DMS 273 (cell line): ENCODE results near the gene DCAF15.

Experiments used
- DNase-seq: peaks from one replicate; lab custom pipeline; 2025; ENCODE audit not compliant: unreplicated experiment; lab: John Stamatoyannopoulos, UW

The DCAF15 gene

DNA sequence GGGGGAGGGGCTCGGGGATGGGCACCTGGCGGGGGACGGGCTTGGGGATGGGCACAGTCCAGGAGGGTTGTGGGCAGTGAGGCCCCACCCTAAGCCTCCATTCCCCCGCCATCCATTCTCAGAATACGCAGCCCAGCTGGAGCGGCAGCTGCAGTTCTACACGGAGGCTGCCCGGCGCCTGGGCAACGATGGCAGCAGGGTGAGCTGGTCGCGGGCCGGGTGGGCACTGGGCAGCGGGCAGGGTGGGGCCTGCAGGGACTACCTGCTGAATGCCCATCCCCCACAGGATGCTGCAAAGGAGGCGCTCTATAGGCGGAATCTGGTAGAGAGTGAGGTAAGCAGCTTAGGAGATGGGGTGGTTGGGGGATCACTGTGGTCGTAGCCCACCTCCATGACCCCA lies 22.4 kb upstream of the DCAF15 start:
- DNase-seq, result no peak

DNA sequence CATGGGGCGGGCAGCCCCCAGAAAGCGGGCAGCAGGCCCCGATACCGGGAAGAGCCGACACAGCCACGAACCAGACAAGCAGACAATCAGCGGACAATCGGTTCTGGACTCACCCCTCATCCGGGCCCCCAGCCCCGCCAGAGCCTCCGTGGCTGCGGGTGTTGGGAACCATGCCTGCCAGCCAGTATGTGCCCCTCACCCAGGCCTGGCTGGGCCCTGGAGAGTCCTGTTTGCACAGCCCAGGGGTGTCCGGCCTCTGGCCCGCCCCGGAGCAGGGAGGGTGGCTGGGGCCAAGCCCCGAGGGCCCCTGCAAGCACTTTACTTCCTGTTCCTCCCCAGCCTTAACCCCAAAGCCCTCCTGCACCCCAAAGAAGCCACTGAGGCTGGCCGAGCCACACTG lies 21.9 kb upstream of the DCAF15 start:
- no peak for DNase-seq

GRCh38 chr19:13931391-13932148 lies 20.7 kb upstream of the DCAF15 start:
- no peak for DNase-seq

- DNase-seq, result no peak
Observed at GRCh38 chr19:13932149-13932637, 20.1 kb upstream of the DCAF15 start.

DNA sequence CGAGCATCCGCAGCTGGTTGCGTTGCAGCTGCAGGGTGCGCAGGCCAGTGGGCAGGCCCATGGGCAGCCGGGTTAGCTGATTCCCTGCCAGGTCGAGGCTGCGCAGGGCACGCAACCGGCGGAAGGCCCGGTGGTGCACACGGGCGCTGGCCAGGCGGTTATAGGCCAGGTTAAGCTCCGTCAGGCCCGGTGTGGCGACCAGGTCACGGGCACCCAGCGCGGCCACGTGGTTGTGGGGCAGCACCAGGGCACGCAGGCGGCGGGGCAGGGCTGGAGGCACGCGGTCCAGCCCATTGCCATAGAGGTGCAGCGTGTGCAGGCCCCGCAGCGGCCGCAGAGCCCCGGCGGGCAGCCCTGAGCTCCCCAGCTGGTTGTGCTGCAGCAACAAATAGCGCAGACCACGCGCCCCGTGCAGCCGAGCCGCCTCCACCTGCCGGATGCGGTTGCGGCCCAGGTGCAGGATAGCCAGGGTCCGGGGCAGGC lies 19.4 kb upstream of the DCAF15 start:
- DNase-seq, result no peak

DNA sequence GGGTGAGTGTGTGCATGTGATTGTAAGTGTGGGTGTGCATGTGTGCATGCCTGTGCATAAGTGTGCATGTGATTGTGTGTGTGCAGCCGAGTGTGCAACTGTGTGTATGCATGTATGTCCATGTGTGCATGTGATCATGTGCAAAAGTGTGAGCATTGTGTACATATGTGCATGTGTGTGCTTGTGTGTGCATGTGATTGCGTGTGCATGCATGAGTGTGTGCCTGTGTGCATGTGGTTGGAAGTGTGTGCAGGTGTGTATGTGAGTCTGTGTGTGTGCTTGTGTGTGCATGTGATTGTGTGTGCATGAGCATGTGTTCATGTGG lies 17.6 kb upstream of the DCAF15 start:
- no peak for DNase-seq

- DNase-seq, result peak; percentile 29
Observed at GRCh38 chr19:13935765-13936510, 16.4 kb upstream of the DCAF15 start.

DNA sequence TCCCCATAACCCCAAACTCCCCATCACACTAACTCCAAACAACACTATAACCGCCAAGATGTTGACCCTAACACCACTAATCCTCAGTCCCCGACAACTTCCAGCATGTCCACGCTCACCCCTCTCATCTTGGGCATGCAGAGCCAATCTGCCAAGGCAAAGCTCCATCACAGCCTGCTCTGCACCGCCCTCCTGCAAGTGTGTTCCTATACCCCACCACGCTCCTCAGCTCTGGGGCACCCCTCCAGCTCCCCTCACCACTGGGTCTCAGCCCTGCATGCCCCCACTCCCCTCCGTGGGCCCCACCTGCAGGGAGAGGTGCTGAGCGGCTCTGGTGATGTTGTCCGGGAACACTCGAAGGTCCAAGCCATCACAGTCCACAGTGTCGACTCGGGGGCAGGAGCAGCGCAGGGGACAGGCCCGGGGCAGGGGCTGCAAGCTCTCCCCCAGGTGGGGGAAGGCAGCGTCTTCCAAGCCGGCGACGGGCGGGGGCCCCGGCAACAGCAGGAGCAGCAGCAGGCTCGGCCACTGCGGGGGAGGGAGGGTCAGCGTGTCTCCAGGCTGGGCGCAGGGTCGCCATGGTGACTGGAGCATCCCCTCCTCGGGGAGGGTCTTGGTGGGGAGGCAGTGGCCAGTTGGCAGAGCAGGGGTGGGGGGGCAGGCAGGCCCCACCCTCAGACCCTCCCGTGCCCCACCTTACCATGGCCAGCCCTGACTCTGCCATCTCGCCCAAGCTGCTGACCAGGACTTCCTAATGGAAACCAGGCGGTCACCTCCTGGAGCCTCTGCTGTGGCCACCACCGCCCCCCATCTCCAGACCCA lies 14.6 kb upstream of the DCAF15 start:
- peak; percentile 38 for DNase-seq

GRCh38 chr19:13938301-13939064 lies 13.8 kb upstream of the DCAF15 start, which contains the start of gene PODNL1:
TSS of gene PODNL1 (minus strand) at chr19:13938417. CDS start at chr19:13938181, 236 bp downstream.
- peak; percentile 39 for DNase-seq

DNA sequence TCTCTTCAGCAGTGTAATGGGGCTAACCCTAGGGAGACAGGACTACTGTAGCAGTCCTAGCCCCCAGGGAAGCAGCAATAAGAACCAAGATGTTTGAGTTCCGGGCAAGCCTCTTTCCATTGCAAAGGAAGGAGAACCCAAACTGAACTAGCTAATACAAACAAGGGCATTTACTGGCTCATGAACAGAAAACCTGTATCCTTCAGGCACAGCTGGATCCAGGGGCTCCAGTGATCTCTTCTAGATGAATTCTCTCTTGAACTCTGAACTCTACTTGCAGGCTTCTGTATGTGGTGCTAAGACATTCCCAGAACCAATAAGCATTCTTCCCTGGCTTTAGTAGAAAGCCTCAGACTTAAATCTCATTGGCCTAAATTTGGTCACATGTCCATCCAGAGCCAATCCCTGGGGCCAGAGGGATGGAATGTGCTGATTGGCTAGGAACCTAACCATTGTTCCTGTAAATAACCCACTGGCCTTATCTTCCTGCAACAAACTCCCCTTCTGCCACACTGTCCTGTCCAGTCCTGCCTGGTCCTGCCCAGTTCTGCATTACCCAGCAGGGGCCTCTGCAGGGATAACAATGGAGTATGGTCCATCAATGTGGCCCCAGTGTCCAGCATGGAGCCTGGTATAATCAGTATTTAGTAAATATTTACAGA lies 10.2 kb upstream of the DCAF15 start:
- DNase-seq, result no peak

DNA sequence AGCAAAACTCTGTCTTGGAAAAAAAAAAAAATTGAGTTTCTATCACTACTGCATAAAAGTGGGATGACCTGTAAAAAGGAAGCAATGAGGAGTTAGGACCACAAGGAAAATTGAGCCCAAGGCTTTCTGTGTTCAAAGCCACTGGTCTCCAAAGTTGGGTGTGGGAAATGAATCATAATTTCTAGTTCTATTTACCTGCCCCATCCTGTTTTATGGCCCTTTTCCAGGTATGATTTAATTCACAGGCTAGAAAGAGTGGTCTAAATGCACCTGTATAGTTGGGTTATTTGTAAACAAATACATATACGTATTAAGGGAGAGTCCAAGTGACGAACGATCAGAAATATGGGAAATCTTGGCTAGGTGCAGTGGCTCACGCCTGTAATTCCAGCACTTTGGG lies 5.9 kb upstream of the DCAF15 start:
- no peak for DNase-seq

- DNase-seq, result no peak
Observed at GRCh38 chr19:13951043-13951442, 1.3 kb upstream of the DCAF15 start.

DNA sequence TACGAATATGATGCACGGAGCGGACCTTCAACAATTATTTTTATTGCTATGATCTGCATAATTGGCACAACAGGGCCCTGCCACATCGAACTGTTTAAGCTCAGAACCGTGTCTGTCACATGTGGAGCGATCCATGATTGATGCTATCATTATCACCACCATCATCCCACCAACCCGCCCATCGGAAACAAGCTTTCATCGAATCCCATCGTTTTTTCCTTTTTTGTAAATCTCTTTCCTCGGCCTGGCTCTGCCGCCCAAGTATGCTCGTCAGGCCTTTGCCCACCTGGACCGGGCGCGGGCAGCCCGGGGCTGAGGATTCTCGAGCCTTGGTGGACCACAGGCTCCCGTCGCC lies 533 bp upstream of the DCAF15 start:
- no peak for DNase-seq

DNA sequence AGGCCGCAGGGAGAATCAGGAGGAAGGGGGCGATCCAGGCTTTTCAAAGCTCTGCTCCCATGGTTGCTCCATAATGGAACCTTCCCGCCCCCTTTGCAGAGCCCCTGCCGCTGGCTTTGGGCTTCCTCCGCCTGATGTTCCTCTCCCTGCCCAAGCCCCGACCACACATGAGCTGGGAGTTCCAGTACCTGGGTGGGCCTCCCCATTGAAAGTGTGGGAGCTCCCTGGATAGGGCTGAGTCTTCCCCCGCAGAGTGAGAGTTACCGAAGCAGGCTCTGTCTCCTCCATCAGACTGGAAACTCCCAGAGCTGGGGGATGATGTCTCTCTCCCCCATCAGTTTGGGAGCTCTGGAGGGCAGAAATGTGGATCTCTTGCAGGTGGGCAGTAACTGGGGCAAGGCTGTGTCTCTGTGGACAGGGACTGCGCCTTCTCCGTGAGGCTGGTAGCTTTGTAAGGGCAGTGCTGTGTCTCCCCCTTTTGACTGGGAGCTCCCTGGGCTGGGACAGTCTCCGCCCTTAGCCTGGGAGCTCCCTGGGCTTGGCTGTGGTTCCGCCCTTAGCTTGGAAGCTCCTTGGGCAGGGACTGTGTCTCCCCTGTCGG lies 722 bp downstream of the DCAF15 start:
- DNase-seq, result peak; percentile 63

DNA sequence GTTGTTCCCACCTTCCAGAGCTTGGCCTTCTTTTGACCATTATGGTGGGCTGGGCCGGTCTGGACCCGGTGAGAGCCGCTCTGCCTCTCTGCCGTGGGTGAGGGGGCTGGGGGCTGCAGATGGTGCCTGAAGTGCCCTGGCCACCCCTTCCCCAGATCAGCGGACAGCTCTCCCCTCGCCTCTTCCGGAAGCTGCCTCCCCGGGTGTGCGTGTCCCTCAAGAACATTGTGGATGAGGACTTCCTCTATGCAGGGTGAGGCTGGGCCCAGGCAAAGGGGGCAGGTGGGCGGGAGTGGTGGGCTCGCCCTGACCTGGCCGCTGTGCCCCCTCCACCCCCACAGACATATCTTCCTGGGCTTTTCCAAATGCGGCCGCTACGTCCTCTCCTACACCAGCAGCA lies 1.9 kb downstream of the DCAF15 start:
- no peak for DNase-seq

DNA sequence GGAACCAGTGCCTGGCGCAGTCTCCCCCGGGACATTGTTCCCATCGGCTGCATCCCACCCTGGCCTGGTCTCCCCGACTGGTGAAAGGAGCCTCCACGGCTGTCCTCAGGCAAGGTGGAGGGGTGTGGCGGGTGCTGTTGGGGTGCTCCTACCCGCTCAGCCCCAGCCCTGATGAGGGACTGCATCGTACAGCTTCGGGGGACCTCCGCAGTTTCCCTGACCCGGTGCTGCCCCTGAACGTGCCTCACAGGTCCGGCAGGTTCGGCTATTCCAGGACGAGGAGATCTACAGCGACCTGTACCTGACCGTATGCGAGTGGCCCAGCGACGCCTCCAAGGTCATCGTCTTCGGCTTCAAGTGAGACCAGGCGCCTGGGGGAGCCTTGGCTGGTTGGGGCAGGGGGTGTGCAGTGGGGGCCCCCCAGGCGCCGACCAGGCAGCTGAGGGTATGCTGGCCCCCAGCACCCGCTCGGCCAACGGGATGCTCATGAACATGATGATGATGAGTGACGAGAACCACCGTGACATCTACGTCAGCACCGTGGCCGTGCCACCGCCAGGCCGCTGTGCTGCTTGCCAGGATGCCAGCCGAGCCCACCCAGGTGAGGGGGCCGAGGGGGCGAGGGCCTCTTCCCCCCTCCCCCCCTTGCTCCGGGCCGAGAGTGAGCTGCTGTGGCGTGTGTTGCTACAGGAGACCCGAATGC lies 3.5 kb downstream of the DCAF15 start:
- no peak for DNase-seq

DNA sequence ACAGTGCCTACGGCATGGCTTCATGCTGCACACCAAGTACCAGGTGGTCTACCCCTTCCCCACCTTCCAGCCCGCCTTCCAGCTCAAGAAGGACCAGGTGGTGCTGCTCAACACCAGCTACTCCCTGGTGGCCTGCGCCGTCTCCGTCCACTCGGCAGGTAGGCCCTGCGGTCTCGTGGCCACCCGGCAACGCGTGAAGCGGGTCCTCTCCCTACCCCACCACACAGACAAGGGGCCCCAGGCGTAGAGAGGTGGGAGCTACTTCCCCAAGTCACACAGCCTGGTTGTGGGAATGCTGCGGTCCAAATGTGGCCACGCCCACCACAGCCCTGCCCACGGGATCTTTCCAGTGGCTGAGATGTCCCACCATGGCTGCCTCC lies 4.0 kb downstream of the DCAF15 start:
- no peak for DNase-seq

- no peak for DNase-seq
Observed at GRCh38 chr19:13957051-13957450, 4.7 kb downstream of the DCAF15 start.

DNA sequence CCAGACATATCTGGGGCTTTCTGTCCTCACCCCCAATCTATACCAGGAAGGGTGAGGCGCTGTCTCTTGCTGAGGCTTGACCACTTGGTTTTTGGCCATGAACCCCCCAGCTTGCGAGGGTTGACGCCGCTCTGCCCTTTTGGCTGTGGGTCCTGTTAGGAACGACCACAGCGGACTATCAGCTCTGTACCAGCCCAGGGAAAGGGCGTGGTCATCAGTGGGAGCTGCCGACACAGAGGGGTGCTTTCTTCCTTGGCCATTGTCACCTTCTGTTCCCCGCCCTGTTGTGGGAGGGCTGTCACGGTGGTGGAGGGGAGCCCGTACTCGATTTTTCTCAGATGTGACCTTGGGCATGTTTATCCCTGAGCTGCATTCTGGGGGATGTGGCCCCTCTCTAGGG lies 5.7 kb downstream of the DCAF15 start:
- no peak for DNase-seq
